NOMO-1 treated with DMSO at 0.1 percent for 48 hours (cell line): Measurements from ENCODE around the gene FSD1.

Experiments
- DNase-seq: peaks from one replicate; lab custom pipeline; 2025; ENCODE audit not compliant: unreplicated experiment; lab: John Stamatoyannopoulos, UW

FSD1 gene

GRCh38 chr19:4362101-4362828 is 57.9 kb downstream of the FSD1 start:
- DNase-seq: no peak

GRCh38 chr19:4362831-4363545 is 58.6 kb downstream of the FSD1 start:
- no peak for DNase-seq

GRCh38 chr19:4363571-4364304 is 59.3 kb downstream of the FSD1 start:
- DNase-seq: no peak

GRCh38 chr19:4365341-4365740 is 60.9 kb downstream of the FSD1 start:
- DNase-seq: no peak

GRCh38 chr19:4365791-4366665 is 61.6 kb downstream of the FSD1 start:
- DNase-seq: no peak

- DNase-seq: no peak
Observed at GRCh38 chr19:4366666-4367335, 62.4 kb downstream of the FSD1 start.

- DNase-seq: no peak
Observed at GRCh38 chr19:4367336-4367723, 62.9 kb downstream of the FSD1 start.

GRCh38 chr19:4367781-4368127 is 63.4 kb downstream of the FSD1 start:
- no peak for DNase-seq

- no peak for DNase-seq
Observed at GRCh38 chr19:4368128-4368820, 63.9 kb downstream of the FSD1 start.

GRCh38 chr19:4369109-4369887 is 64.9 kb downstream of the FSD1 start:
- DNase-seq: peak; percentile 87

- DNase-seq: peak; percentile 61
Observed at GRCh38 chr19:4369888-4370260, 65.5 kb downstream of the FSD1 start.

- DNase-seq: no peak
Observed at GRCh38 chr19:4370418-4371041, 66.1 kb downstream of the FSD1 start.

GRCh38 chr19:4371247-4372164 is 67.1 kb downstream of the FSD1 start:
- no peak for DNase-seq

GRCh38 chr19:4372165-4373012 is 68.0 kb downstream of the FSD1 start:
- DNase-seq: no peak

GRCh38 chr19:4373013-4373367 is 68.6 kb downstream of the FSD1 start:
- no peak for DNase-seq
